GM13976 (cell line): ENCODE measurements around the gene CPA4.
"Not testable (repeated sequence)": the region's sequence is repeated elsewhere in the genome, so short reads cannot be mapped to it uniquely, and the experiment has no call there.

ENCODE experiments used
- DNase-seq: peaks from one replicate; pipeline ENCODE4 v3.0.0; 2012; ENCODE audit warnings: low spot score
- CTCF ChIP-seq: IDR thresholded peaks from 2 replicates; pipeline ENCODE4 v1.5.1; 2012; ENCODE audit warnings: borderline replicate concordance, mild to moderate bottlenecking; ENCODE audit not compliant: insufficient read depth; ENCODE audit errors: extremely low read depth, missing control alignments, control extremely low read depth
- in situ Hi-C: fragments of 300-500 bp; cut with MboI; formaldehyde crosslinking; loops from one replicate; pipeline ENCODE4 v1.12.0; 2022; ENCODE audit warnings: low sequenced_read_pairs, mixed read lengths, inconsistent platforms; ENCODE audit not compliant: unreplicated experiment

CPA4 gene

DNA sequence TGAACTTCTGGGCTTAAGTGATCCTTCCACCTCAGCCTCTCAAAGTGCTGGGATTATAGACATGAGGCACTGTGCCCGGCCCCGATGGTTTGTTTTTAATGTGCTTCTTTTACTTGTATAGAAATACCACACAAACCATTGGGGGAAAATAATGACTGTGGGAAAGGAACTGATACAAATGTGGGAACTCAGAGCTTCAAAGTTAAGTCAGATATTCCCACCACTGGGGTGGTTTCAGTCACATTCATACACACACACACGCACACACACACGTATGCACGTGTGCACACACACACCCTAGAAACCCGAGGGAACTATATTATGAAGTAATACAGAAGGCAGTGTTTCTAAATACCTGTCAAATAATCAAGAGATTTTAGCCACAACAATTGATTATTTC is 17.0 kb downstream of the CPA4 start:
- no peak for TF ChIP-seq CTCF
- peak; percentile 55 for DNase-seq
- in situ Hi-C loops, result no loop called here

- DNase-seq, result no peak
- no peak for TF ChIP-seq CTCF
- in situ Hi-C loops, result no loop called here
Measured at GRCh38 chr7:130314305-130314704, 21.3 kb downstream of the CPA4 start.

GRCh38 chr7:130319541-130319940 is 26.6 kb downstream of the CPA4 start:
- DNase-seq, result no peak
- TF ChIP-seq CTCF, result no peak
- in situ Hi-C loops, result no loop called here

- in situ Hi-C loops, DNase-seq: not testable (repeated sequence)
Measured at GRCh38 chr7:130321542-130322229, 28.7 kb downstream of the CPA4 start.

GRCh38 chr7:130322615-130323014 is 29.7 kb downstream of the CPA4 start:
- in situ Hi-C loops, result no loop called here
- DNase-seq, result no peak
- TF ChIP-seq CTCF, result no peak

- no peak for TF ChIP-seq CTCF
- in situ Hi-C loops, result no loop called here
- DNase-seq, result no peak
Measured at GRCh38 chr7:130324306-130324943, 31.5 kb downstream of the CPA4 start.

DNA sequence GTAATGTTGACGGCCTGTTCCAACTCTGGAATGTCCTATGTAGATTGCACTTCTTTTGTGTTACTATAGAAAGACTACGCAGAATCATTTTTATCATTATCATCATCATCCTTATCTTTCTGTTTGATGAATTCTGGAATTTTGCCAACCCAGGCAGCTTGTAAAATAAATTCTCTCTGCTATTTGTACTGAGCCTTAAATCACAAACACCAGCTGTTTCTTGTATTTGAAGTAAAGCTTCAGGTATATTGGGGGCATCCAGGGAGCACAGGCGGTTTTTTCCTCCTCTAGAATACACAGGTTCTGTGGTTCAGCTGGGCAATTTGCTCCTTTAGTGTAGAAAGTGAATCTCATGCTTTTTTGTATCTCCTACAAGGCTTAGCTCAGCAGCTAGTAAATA is 36.7 kb downstream of the CPA4 start:
- no peak for DNase-seq
- TF ChIP-seq CTCF, result no peak
- in situ Hi-C loops, result no loop called here
